ENCODE measurements around the gene MARCHF9.

- TF ChIP-seq GATA3 (IDR thresholded peaks at IDR 0.05; ENCODE audit: low read depth, low read length): no peak
- no peak for TF ChIP-seq GATA2 (IDR thresholded peaks at IDR 0.05; ENCODE audit: low read depth, low read length)
Observed at GRCh38 chr12:57758552-57759359, 3.9 kb downstream of the MARCHF9 start.
